Mammary epithelial cell (primary cell): ENCODE measurements around the gene PTPN20.
"Not testable (repeated sequence)": the region's sequence is repeated elsewhere in the genome, so short reads cannot be mapped to it uniquely, and the experiment has no call there.

Source experiments
- EZH2 ChIP-seq: IDR thresholded peaks from 2 replicates; pipeline ENCODE4 v1.6.1; 2012; ENCODE audit warnings: low read length, inconsistent platforms, borderline replicate concordance
- TF ChIP-seq, protein P1 (sequence below), 2 donors: IDR thresholded peaks in 1 of 2; conservative IDR thresholded peaks in 1 of 2; 2 replicates each; pipeline ENCODE4 v1.5.1; 2011 to 2012; ENCODE audit warnings: inconsistent platforms in 2 of 2, low read length in 2 of 2, mild to moderate bottlenecking in 2 of 2, control low read depth in 1 of 2, low read depth in 1 of 2; ENCODE audit not compliant: insufficient read depth in 1 of 2; ENCODE audit errors: extremely low read depth in 1 of 2

DNA sequence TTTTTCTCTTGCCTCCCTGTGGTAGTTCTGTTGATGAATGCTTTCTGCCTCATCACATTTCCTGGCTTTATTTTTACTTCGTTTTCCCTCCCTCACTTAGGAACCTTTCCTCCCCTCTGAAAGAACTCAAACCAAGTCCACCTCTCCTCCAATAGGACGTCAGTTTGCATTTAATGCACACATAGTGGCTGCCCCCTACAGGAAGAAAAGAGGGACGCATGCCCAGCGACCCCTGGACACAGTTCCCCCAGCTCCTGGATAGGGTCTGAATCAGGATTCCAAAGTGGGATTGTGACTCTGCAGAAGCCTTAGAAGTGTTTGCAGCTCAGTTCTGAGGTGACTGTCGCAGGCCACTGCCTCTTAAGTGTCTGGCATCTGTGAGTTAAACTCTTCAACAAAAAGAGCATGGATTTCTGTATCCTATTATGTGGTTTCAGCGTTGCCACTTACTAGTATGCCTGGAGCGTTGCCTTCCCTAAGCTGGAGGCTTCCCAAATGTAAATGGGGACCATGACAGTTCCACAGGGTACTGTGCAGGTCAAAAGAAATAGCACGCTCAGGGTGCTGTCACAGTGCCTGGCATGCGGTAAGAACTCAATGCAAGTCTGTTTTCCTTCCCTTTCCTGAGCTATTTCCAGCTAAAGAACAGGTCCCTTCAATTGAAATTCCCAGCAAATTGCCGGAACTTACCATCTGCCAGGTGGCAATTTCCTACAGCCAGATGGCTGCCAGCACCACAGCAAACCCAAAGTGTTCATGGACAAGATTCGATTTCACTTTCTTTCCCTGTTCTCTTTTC lies 20.2 kb upstream of the PTPN20 start:
- TF ChIP-seq, protein P1, sequence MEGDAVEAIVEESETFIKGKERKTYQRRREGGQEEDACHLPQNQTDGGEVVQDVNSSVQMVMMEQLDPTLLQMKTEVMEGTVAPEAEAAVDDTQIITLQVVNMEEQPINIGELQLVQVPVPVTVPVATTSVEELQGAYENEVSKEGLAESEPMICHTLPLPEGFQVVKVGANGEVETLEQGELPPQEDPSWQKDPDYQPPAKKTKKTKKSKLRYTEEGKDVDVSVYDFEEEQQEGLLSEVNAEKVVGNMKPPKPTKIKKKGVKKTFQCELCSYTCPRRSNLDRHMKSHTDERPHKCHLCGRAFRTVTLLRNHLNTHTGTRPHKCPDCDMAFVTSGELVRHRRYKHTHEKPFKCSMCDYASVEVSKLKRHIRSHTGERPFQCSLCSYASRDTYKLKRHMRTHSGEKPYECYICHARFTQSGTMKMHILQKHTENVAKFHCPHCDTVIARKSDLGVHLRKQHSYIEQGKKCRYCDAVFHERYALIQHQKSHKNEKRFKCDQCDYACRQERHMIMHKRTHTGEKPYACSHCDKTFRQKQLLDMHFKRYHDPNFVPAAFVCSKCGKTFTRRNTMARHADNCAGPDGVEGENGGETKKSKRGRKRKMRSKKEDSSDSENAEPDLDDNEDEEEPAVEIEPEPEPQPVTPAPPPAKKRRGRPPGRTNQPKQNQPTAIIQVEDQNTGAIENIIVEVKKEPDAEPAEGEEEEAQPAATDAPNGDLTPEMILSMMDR (conservative IDR thresholded peaks at IDR 0.05 in 1 of 2, IDR thresholded peaks at IDR 0.05 in 1 of 2; ENCODE audit: extremely low read depth in 1 of 2, insufficient read depth in 1 of 2, low read depth in 1 of 2, low read length in 2 of 2) = not testable (repeated sequence)
- not testable (repeated sequence) for TF ChIP-seq EZH2
